A673 (cell line): ENCODE data around the gene KIF26A.

Experiments
- CTCF ChIP-seq: fragments of 300-800, 200-600 bp; sonication (generic); conservative IDR thresholded peaks from 2 replicates; pipeline ENCODE4 v1.5.1; 2017; ENCODE audit warnings: low read depth, mild to moderate bottlenecking, antibody characterized with exemption, low read length, moderate library complexity, mixed read lengths
- EZH2 ChIP-seq: fragments of 200-600 bp; sonication (generic); IDR thresholded peaks from 2 replicates; pipeline ENCODE4 v1.6.1; 2017; ENCODE audit warnings: borderline replicate concordance, low read depth, mild to moderate bottlenecking, mixed read lengths, antibody characterized with exemption, low read length; ENCODE audit not compliant: poor library complexity, severe bottlenecking

GRCh38 chr14:104117341-104118005, 20.9 kb upstream of the KIF26A start:
- TF ChIP-seq CTCF, result no peak
- TF ChIP-seq EZH2, result peak; percentile 98
